ENCODE results near the gene NPPB.

NPPB gene

GRCh38 chr1:11831945-11832725 is 26.6 kb downstream of the NPPB start:
- no peak for DNase-seq

GRCh38 chr1:11828511-11828910 is 30.2 kb downstream of the NPPB start:
- DNase-seq = no peak

GRCh38 chr1:11826946-11827345 is 31.8 kb downstream of the NPPB start:
- DNase-seq = no peak

GRCh38 chr1:11825131-11825530 is 33.6 kb downstream of the NPPB start:
- DNase-seq = no peak

GRCh38 chr1:11823366-11824137 is 35.2 kb downstream of the NPPB start:
- no peak for DNase-seq

GRCh38 chr1:11822091-11822490 is 36.7 kb downstream of the NPPB start:
- DNase-seq = no peak

GRCh38 chr1:11817192-11817591 is 41.6 kb downstream of the NPPB start:
- no peak for DNase-seq

- no peak for DNase-seq
Observed at GRCh38 chr1:11813021-11813420, 45.7 kb downstream of the NPPB start.

All from inflammatory macrophage treated with lipopolysaccharide for 1 hour (primary cell).